BE2C (cell line): Measurements from ENCODE around the gene TRAF3IP1.

Experiments used
- DNase-seq: peaks from one replicate; pipeline ENCODE4 v3.0.0-alpha.2; 2020
- H3K27me3 ChIP-seq: fragments of 250-450 bp; sonication (Bioruptor Pico); 2 replicates; pipeline ENCODE4 v1.5.1; 2020; ENCODE audit warnings: mild to moderate bottlenecking
- H3K36me3 ChIP-seq: fragments of 250-450 bp; sonication (Bioruptor Pico); 2 replicates; pipeline ENCODE4 v1.5.1; 2020; ENCODE audit warnings: mild to moderate bottlenecking
- H3K4me1 ChIP-seq: fragments of 250-450 bp; sonication (Bioruptor Pico); 2 replicates; pipeline ENCODE4 v1.5.1; 2020
- H3K4me3 ChIP-seq: 2 replicates; pipeline ENCODE4 v1.5.1; 2011; ENCODE audit warnings: low read depth, low read length
- H3K9me3 ChIP-seq: fragments of 250-450 bp; sonication (Bioruptor Pico); 2 replicates; pipeline ENCODE4 v1.5.1; 2020
- CTCF ChIP-seq: IDR thresholded peaks from 2 replicates; pipeline ENCODE4 v1.5.1; 2012; ENCODE audit warnings: mild to moderate bottlenecking, low read depth, low read length

The TRAF3IP1 gene

GRCh38 chr2:238351315-238351714 lies 31.0 kb downstream of the TRAF3IP1 start:
- Histone ChIP-seq H3K4me1 (no peaks in the 10 kb centered on the region), H3K27me3 (no peaks in the 10 kb centered on the region; the same call in 1 of the 2 replicates), H3K9me3 (no peaks in the 10 kb centered on the region), H3K36me3 (no peaks in the 10 kb centered on the region; the same call in 1 of the 2 replicates), H3K4me3 (no peak overlapping the region)
- TF ChIP-seq CTCF, result no peak
- DNase-seq, result no peak

GRCh38 chr2:238352361-238352760 lies 32.0 kb downstream of the TRAF3IP1 start:
- H3K9me3 ChIP-seq, result no peaks in the 10 kb centered on the region
- H3K4me3 ChIP-seq, result no peak overlapping the region
- no peak for TF ChIP-seq CTCF
- no peaks in the 10 kb centered on the region; the same call in 1 of the 2 replicates for H3K27me3 ChIP-seq
- no peaks in the 10 kb centered on the region for H3K4me1 ChIP-seq
- DNase-seq, result no peak
- H3K36me3 ChIP-seq, result no peaks in the 10 kb centered on the region; the same call in 1 of the 2 replicates

- no peaks in the 10 kb centered on the region for H3K4me1 ChIP-seq
- H3K4me3 ChIP-seq, result no peak overlapping the region
- DNase-seq, result no peak
- H3K36me3 ChIP-seq, result no peaks in the 10 kb centered on the region; the same call in 1 of the 2 replicates
- no peak for TF ChIP-seq CTCF
- no peaks in the 10 kb centered on the region for H3K27me3 ChIP-seq
- no peaks in the 10 kb centered on the region for H3K9me3 ChIP-seq
Measured at GRCh38 chr2:238358769-238359168, 38.5 kb downstream of the TRAF3IP1 start.

GRCh38 chr2:238359403-238359802 lies 39.1 kb downstream of the TRAF3IP1 start:
- H3K4me1 ChIP-seq, result no peaks in the 10 kb centered on the region
- H3K4me3 ChIP-seq, result no peak overlapping the region
- no peaks in the 10 kb centered on the region; the same call in 1 of the 2 replicates for H3K36me3 ChIP-seq
- no peaks in the 10 kb centered on the region for H3K27me3 ChIP-seq
- no peaks in the 10 kb centered on the region for H3K9me3 ChIP-seq
- TF ChIP-seq CTCF, result no peak
- no peak for DNase-seq

GRCh38 chr2:238361877-238362276 lies 41.6 kb downstream of the TRAF3IP1 start:
- Histone ChIP-seq H3K27me3 (no peaks in the 10 kb centered on the region), H3K9me3 (no peaks in the 10 kb centered on the region), H3K4me3 (no peak overlapping the region), H3K36me3 (no peaks in the 10 kb centered on the region), H3K4me1 (no peaks in the 10 kb centered on the region)
- TF ChIP-seq CTCF, result no peak
- no peak for DNase-seq

- DNase-seq, result no peak
- Histone ChIP-seq H3K4me1 (no peaks in the 10 kb centered on the region), H3K4me3 (no peak overlapping the region), H3K27me3 (no peaks in the 10 kb centered on the region), H3K9me3 (no peaks in the 10 kb centered on the region), H3K36me3 (no peaks in the 10 kb centered on the region)
- TF ChIP-seq CTCF, result no peak
Measured at GRCh38 chr2:238362626-238363025, 42.3 kb downstream of the TRAF3IP1 start.
